DMS 273 (cell line): ENCODE measurements around the gene MICALL2.
A peak's percentile ranks its signal among the peaks of the same experiment; 100 is the strongest.
"Not testable (repeated sequence)": the region's sequence is repeated elsewhere in the genome, so short reads cannot be mapped to it uniquely, and the experiment has no call there.

ENCODE experiments used
- DNase-seq: peaks from one replicate; lab custom pipeline; 2025; ENCODE audit not compliant: unreplicated experiment; lab: John Stamatoyannopoulos, UW

Gene MICALL2

DNA sequence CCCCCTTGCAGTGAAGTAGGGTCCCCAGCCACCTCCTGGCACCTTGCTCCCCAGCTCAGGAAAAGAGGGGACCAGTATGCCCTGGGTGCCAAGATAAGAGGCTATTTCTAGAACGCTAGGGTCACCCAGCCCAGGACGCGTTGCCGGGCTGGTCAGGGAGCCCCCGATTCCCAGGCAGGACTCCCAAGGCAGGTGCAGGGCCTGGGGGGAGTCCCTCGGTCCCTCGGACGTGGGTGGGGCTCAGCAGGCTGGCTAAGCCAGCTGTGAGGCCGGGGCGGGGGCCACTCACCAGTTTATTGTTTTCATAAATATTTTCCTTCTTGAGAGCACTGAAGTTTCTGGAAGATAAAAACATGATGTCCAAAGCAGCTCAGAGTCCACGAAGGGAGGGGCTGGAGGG, 9.3 kb downstream of the MICALL2 start:
- no peak for DNase-seq

DNA sequence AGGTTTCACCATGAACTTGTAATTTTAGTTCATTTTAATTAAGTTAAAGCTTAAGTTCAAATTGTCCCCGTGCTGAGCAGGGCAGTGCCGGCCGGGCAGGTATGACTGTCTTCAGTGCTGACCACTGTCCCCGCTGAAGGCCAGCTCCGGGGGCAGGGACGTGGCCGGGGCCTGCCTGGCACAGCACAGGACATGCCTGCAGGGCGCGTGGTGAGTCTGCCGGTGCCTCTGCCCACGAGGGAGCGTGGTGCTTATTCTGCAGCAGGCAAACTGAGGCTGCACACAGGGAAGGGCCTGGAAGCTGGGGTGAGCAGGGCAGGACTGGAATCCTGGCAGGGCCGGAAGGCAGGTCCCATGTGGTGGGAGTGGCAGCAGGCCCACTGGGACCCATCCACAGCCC, 9.8 kb downstream of the MICALL2 start:
- DNase-seq = no peak

DNA sequence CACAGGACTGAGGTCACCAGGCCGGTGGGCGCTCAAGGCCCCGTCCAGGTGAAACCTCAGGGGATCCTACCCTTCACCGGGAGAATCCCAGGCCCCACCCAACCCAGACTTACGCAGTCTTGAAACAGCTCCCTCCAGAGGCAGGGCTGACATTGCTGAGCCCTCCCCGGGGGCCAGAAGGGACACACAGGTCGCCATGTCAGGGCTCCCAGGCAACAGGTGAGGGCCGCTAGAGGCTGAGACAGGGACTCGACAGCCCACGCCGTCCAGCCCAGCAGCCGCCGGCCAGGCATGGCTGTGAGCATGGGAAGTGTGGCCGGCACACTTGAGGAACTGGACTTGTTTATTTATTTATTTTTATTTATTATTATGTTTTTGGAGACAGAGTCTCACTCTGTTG, 10.3 kb downstream of the MICALL2 start:
- no peak for DNase-seq

DNA sequence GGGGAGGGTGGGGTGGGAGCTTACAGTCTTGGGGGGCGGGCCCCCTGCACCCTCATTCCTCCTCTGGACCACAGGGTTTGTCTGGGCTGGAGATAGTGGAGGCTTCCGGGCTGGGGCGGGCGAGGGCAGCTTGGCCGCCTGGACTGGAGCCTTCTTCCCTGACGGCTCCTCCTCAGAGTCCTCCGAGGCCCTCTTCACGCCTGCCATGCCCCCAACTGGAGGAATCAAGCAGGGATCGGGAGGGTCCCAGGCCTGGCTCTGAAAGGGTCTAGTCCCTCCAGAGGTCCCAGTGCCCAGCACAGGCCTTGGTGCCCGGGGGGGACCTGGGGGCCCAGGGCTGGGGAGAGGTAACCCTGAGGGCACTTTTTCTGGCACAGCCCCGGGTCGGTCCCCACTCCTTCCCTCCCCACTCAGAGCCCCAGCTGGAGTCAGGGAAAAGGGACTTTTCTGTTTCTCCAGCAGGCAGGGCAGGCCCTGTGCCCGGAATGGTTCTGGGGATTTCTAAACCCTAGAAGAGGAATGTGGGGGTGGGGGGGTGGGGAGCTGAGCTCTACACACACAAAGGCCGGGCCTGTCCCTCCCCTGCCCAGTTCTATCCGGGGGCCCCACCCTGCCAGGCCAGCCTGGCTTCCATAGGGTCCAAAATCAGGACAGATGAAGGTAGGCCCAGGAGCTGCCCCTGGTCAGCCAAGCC, 11.6 kb downstream of the MICALL2 start:
- no peak for DNase-seq

DNA sequence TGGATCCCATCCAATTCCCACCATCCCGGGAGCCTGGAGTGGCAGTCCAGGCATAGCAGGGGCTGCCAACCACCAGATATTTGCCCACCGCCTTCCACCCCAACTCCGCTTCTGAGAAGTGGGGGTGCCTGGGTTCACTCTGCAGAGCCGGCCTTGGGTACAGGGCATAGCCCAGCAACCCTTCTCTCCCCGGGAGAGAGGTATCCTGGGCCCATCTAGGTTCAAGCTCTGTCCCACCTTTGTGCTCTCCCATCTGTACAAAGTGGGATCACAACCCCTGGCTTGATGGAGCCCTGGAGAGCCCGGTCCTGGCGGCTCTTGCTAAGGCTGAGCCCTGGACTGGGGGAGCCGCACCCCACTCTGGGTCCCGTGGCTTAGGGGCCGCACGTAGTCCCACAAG, 12.2 kb downstream of the MICALL2 start:
- no peak for DNase-seq

DNA sequence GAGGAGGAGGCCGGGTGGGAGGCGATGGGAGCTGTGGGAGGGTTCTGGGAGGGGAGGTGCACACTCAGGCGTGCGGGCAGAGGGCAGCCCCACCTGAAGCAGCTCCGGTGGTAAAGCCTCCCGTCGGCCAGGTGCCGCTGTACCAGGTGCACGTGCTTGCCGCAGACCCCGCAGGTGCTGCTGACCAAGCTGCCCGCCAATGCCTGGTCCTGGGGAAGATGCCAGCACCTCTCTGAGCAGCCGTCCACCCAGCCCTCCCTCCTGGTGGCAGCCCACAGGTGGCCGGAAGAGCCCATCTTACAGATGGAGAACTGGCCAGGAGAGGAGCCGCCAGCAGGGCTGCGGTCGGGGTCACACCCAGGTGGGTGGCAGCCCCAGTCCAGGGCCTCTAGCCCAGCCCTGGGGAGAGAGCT, 12.6 kb downstream of the MICALL2 start:
- DNase-seq = no peak

DNA sequence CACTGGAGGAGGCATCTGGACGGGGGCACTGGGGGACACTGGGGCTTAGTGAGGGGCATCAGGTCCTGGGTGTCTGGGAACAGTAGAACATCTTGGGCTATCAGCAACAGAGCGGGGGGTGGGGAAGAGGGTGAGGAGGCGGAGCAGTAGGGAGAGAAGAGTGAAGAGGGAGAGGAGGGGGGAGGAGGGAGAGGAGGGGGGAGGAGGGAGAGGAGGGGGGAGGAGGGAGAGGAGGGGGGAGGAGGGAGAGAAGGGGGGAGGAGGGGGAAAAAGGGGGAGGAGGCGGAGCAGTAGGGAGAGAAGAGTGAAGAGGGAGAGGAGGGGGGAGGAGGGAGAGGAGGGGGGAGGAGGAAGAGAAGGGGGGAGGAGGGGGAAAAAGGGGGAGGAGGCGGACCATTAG, 13.2 kb downstream of the MICALL2 start:
- not testable (repeated sequence) for DNase-seq

DNA sequence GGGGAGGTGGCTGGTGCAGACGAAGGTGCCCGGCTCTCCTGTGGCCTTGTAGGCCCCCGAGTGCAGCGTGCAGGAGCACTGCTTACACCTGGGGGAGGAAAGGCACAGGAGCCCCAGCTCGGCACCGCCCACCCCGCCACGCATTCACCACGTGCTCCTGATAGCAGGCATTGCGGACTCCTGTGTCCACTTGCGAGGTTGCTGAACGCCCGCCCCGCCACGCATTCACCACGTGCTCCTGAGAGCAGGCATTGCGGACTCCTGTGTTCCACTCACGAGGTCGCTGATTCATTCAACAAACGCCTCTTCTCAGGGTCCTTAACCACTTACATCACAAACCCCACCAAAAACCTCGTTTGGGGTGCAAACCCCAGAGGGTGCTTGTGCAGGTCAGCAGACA, 13.9 kb downstream of the MICALL2 start:
- DNase-seq = no peak

DNA sequence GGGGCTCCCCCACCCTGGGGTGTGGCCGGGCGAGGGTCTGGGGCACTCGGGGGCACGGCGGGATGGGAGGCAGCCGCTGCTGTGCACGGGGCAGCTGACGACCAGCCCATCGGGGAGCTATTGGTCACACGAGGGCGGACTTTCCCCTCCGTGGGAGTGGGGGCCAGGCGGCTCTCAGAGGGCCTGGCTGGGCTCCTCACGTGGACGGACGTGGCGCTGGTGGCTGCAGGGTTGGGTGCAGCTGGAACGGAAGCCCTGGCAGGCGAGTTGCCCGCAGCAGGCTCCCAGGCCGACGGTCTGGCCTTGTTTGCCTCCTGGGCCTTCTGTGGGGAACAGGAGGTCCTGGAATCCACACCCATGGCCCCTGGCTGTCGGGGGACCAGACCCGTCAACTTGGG, 14.3 kb downstream of the MICALL2 start:
- DNase-seq = no peak

DNA sequence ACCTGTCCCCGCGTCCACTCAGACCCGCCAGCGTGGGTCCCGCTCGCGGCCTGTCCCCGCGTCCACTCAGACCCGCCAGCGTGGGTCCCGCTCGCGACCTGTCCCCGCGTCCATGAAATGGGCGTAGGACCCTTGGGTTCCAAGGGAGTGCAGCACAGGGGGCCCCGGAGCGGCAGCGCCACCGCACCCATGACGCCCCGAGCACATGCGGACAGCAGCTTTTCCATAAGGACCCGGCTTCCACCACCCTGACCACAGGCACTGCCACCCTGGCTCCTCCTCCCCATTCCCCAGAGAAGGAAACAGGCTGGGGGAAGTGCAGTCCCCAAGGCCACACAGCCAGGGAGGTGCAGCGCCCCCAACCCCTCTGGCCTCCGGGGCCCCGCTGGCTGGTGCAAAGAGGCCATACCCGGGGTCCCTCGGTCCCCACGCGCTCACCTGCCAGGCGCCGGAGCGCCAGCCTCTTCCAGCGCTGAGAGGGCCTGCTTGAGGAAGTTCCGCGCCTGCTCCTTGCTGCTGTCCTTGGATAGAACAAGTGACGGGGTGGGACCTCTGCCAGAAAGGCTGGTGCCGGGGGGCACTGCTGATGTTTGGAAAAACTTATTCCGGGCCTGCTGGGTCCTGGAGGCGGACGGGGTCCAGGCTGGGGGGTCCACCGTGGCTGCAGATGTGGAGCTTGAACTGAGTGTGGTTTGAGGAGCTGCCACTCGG, 14.9 kb downstream of the MICALL2 start:
- DNase-seq = no peak

DNA sequence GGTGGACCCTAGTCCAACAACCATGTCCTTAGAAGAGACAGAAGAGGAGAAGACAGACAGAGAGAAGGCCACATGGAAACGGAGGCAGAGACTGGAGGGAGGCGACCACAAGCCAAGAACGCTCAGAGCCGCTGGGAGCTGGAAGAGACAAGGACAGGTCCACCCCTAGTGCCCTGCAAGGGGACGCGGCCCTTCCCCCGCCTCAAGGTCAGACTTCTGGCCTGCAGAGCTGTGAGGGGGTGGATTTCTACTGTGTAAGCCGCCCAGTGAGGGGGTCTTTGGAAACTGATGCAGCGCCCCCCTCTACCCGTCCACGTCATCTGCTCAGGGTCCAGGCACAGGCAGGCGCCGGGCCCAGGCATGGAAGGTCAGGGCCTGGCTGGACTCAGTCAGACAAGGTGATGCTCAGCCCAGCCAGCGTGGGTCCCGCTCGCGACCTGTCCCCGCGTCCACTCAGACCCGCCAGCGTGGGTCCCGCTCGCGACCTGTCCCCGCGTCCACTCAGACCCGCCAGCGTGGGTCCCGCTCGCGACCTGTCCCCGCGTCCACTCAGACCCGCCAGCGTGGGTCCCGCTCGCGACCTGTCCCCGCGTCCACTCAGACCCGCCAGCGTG, 15.6 kb downstream of the MICALL2 start:
- DNase-seq = not testable (repeated sequence)

DNA sequence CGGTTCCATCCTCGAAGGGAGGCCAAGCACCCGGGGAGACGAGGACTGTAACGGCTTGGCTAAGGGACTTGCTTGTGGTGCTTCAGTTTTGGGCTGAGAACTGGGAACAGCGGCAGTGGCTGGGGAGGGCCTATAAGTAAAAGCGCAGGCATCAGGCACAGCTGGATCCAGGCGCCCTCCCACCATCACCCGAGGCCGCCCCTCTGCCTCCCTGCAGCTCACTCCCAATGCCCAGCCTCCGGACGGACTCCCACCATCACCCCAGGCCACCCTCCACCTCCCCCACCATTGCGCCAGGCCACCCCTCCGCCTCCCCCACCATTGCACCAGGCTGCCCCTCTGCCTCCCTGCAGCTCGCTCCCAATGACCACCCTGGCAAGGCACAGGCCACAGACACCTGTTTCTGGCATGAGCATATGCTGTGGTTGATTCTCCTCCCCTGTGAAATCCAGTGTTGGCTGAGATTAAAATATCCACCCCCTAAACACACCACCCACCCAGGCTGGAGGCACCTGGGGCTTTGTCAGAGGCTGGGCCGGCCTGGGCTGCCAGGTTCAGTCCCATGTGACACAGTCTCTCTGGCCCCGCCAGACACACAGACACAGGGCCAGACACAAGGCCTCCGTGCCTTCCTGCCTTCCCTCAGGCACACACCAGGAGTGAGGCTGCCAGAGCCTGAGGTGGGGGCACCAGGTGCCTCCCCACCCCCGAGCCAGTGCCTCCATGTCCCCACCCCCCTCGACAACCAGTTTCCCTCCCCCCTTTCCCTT, 16.7 kb downstream of the MICALL2 start:
- no peak for DNase-seq

DNA sequence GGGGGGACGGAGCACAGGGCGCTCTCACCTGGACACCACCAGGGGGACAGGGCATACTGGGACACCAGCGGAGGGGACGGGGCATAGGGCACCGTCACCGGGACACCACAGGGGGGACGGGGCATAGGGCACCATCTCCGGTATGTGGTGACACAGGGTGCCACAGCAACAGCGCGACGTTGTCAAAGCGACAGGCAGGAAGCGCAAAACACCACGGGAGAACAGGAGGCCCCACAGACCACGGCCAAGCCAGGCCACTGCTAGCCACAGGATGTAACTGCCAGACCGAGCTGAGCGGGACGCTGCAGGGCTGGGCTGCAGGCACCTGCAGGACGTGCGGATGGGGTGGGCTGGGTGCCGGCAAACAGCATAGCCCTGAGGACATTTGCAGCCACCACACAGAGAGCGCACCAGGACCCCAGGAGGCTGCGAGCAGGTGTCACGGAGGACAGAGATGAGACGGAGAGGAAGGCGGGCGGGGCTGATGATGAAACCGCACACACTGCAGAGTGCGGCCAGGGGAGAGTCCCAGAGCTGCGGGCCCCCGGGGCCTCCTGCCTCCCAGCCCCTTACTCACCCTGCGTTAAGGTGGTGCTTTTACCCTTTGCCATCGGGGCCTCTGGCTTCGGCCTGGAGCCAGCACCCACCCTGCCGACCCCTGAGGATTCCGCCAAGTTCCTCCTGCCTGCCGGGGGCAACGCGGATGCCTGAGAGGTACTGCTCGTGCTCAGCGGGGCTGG, 17.5 kb downstream of the MICALL2 start:
- no peak for DNase-seq

DNA sequence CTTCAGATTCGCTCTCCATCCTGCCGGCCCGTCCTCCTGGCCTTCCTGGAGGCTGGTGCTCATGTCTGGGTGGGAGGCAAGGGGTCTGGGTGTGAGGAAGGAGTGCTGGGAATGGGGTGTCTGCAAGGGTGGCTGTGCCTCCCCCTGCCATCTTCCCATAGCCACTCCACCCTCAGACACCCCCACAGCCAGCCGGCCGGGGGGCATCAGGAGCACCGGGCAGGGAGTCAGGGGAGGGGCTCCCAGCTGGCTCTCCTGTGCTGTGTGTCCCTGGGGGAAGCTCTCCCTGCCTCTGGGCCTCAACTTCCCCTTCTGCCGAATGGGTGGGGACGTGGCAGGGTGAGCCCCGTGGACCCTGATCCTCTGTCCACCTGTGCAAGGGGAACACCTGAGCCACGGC, 18.6 kb downstream of the MICALL2 start:
- no peak for DNase-seq

DNA sequence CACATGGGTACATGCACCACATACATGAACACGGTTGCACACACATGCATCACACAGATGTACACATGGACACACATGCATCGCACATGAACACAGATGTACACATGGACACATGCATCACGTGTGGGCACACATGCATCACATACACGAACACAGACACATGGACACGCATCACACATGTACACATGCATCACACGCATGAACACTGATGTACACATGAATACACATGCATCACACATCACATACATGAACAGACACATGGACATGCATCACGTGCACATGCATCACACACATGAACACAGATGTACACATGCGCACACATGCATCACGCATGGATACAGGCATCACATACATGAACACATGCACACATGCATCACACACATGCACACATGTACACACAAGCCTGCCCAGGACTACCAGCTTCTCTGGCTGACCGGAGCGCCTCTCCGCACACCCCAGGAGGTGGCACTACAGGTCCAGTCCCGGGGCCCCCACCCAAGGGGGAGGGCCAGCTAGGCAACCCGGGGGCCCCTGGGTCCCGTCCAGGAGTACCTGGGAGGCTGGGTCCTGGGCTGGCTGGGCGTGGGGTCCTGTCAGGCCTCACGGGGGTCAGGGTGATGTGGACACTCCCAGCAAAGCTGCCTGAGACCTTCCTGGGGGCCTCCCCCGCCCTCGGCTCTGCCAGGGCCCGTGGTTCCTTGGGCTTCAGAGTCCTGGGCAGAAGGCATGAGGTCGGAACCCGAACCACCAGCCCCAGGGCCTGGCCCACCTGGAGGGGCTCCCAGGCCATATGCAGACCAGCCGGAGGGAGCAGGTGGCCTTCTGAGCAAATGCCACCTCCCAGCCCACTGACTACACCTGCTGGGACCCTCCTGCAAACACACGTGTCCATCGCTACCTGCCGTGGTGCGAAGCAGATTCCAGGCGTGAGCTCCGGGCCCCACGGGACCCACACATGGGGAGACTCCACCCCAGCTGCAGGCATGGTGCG, 19.6 kb downstream of the MICALL2 start:
- peak; percentile 41 for DNase-seq

DNA sequence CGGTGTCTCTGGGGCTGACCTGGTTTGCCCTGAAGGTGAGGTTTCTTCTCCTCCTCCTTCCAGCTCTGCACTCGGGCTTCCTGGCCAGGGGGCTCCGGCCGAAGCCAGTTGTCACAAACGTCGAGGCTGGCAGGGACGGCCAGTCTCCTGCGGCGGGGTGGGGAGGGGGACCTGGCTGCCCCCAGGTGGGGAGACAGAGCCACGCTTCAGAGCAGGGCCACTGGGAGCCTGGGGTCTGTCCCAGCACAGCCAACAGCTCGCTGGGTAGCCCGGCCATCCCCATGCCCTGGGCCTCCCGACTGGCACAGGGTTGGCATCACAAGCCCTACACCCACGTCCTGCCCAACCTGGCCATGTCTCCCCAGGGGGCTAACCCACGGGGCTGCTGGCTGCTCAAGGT, 20.4 kb downstream of the MICALL2 start:
- no peak for DNase-seq

DNA sequence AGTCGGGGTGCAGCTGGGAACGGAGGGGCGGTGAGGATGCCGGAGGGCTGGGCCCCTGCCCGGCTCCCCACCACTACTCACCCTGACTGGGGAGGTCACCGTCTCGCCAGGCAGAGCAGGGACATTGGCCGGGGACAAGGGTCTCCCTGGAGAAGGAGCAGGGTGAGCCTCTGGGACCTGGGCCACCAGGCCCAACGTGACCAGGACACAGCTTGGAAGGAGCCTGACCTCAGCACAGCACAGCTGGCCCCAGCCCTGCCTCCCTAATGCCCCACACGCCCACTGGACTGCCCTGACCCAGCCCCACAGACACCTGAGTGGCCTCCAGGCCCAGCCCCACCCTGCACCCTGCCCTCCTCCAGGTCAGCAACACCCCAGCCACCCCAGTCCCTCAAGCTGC, 21.1 kb downstream of the MICALL2 start:
- no peak for DNase-seq

DNA sequence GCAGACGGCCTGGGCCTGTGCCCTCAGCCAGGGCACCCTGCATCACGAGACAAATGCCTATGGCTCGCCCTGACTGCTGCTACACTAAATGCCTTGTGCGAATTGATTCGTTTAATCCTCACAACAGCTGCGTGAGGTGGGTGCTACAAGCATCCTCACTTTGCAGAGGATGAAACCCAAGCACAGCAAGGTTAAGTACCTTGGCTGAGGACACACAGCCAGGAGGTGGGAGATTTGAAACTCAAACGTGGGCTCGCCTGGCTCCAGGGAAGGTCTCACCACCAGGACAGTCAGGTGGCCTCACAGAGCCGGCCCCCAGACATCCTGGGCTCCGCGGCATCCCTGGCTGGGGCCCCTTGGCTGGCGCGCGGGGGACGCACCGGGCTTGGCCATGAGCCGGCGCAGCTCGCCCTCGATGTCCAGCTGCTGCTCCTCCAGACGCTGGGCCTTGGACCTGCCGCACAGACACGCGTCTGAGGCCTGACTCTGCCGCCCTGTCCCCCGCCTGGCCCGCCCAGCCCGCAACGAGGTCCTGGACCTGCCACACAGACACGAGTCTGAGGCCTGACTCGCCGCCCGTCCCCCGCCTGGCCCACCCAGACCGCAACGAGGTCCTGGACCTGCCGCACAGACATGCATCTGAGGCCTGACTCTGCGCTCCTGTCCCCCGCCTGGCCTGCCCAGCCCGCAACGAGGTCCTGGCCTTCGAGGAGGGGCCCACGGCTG, 22.0 kb downstream of the MICALL2 start:
- DNase-seq = no peak

DNA sequence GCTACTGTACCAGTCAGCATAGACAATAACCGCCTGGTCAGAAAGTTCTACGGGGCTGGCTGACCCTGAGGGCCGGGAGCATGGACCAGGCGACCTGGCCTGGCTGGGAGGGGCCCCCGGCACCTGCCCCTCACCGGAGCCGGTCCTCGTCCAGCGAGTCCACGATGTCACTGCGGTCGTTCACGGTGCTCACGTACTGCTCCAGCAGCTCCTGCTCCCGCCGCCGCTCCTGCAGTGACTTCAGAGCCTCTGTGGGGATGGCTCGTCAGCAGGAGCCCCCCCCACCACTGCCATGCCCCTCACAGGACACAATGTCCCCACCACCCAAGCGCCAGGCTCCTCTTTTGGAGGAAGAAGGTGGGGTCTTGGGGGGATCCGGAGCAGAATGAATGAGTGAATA, 22.7 kb downstream of the MICALL2 start:
- DNase-seq = no peak
